NCI-H2196 treated with DMSO at 0.1 percent for 48 hours (cell line): ENCODE data around the gene RAX2.
A peak's percentile ranks its signal among the peaks of the same experiment; 100 is the strongest.

Source experiments
- DNase-seq: peaks from one replicate; lab custom pipeline; 2025; ENCODE audit not compliant: unreplicated experiment; lab: John Stamatoyannopoulos, UW

The RAX2 gene

DNA sequence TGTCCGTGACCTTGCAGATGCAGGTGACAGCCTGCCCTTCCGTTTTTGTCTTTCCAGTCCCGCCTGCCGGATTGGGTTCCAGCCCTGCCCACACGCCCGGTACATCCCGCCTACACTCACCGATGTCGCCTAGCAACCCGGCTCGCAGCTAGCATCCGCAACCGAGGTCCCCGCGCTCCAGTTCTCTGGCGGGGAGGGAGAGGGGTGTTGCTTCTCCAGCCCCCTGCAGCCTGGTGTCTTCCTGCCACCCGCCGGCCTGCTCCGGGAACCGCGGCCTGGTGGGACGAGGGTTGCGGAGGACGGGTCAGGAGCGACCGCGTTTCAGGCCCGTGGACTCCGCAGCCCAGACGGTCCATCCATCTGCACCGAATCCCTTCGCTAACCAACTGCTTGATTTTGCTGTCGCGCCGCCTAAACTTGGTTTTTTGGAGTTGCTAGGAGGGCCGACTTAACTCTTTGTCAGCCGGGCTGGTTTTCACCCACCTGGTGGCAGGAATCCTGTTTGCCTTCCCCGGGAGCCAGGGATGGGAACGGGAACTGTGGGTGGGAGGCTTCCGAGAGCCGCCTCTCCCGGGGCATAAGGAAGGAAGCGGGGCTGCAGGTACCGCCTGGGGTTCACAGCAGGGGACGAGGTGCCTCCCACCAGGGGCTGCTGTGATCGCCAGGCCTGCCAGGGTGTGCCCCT, 29.5 kb upstream of the RAX2 start:
- DNase-seq: peak; percentile 66

GRCh38 chr19:3800996-3801395, 29.0 kb upstream of the RAX2 start:
- no peak for DNase-seq

DNA sequence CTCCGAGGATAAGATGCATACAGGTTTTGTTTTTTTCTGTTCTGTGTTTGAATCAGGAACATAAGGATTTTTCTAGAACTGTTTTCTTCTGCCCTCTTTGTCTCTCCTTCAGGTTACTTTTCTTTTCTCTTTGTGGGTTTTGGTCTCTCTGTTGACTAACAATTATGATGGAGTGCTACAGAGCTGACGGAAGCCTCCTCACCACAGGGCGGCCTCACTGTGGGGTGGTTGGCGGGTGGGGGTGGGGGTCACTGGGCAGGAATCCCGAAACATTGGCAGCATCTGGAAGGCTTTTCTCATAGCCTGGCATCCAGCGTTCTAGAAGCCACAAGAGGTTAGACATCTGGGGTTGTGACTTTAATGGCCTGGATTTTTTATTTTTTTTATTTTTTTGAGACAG, 26.1 kb upstream of the RAX2 start:
- DNase-seq: no peak

GRCh38 chr19:3796358-3796757, 24.3 kb upstream of the RAX2 start:
- DNase-seq: no peak

GRCh38 chr19:3793799-3794198, 21.8 kb upstream of the RAX2 start:
- DNase-seq: no peak

DNA sequence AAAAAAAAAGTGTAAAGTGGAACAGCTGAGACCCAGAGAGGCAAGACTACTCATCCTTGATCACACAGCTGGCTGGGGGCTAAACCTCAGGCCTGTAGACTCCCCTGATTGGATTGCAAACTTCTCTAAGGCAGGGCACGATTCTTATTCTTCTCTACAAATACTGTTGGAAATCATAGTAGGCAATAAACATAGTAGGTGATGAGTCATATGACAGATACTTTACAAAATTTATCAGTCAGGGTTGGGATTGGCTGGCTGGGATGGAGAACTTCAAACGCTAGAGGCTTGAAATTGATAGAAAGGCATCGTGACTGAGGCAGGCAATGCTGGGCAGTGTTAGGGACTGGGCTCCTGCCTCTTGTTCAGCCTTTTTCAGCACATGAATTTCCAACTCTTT, 20.1 kb upstream of the RAX2 start:
- DNase-seq: no peak

DNA sequence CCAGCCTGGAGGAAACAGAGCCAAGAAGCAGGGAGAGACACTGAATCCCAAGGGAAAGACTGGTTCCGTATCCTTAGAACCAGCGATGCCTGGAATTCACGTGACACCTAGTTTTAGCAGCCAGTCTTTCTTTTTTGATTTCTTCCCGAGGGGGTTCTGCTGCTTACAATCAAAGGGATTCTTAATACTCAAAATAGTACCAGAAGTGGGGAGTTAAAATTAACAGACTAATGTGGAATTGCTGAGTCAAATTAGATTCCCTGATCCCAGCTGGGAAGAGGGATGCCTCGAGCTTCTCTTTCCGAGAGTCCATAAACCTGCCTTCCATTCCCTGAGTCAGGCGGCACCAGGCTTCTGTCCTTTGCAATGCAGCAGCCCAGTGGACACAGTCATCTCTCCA, 18.9 kb upstream of the RAX2 start:
- DNase-seq: no peak

DNA sequence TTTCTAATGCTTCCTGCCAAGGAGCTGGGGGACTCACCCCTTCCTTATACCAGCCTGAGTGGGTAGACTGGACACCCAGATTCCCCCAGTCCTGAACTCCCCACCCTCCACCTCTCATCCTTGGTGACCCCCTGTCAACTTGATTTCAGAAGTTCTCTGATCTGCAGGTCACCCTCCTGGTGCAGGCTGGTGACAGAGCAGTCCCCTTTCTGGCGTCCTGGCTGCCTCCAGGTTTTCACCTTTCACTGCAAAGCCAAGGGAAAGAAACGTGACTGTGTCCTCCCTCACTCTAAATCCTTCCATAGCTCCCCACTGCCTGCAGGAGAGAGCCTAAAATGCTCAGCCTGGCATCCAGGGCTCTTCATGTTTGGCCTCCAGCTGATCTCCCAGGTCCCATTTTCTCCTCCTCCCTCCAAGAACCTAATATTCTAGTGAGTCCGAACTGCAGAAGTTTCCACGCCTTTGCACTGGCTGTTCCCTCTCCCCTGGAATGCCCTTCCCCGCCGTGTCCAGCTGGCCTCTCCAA, 18.2 kb upstream of the RAX2 start:
- no peak for DNase-seq

DNA sequence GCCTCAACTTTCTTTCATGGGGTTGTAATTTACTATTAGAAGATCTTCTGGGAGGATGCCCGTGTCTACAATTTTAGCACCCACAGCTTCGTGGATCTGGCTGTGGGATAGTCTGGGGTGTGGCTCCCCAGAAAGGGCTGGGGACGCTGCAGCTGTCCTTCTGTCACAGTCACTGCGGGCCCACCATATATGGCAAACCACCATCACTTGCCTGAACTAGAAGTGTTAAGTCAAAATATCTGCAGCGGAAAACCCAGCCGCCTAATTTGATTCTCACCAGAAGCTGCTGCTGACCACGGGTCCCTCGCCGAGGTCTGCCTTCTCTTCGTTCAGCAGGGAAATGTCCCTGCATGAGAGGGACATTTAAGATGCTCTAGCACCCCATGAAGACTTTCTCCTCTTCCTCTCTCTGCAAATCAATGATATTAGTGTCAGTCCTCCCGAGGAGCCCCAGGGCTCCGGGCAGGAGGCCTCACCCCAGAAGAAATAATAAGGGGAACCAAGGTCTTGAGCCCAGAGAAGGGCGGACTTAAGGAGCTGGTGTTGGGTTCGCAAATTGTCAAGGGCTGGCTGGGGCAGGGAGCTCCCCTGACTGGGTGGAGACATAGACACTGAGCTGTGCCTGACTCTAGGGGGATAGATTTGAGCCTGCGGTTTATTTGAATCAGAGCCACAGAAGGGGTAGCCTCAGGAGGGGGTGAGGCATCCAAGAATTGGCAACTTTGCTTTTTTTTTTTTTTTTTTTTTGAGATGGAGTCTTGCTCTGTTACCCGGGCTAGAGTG, 17.2 kb upstream of the RAX2 start:
- no peak for DNase-seq

DNA sequence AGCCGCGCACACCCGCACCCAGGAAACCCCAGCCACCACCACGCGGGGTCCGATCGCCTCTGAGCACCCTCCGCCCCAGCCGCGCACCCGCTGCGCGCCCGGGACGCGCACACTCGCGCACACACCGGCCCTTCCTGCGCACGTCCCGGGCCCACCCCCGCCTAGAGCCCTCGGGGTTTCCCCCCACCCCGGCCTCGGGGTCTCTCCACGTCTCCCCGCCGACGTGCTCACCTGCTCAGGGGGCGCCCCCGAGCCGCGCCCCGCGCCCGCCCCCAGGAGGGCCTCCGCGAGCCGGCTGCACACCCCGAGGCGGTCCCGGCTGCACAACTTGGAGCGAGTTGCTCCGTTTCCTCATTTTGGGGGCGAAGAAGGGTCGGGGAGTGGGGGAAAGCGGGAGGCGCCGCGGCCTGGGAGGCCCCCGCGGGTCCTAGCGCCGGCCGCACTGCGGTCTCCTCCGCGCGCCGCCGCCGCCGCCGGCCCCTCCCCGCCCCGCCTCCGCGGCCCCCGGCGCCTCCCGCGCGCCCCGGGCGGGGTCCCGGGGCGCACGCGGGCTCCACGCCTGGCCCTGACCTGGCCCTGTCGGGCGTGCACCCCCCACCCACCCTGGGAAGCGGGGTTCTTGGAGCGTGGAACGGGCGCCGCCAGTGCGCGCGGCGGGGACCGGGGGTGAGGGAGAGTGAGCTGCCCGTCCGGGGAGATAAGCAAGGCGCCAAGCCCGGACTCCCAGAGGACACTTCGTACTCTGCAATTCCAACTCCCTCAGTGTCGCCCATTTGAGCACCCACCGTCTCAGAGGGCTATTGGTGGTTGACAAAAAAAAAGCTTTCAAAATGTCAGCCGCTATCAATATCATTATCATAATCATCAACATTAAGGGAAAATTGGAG, 14.2 kb upstream of the RAX2 start, which contains the start of gene MATK:
MATK (minus strand) TSS at position 444 of the 887 bp plus-strand sequence. CDS start 1,246 bp downstream, outside the sequence.
- DNase-seq: no peak

DNA sequence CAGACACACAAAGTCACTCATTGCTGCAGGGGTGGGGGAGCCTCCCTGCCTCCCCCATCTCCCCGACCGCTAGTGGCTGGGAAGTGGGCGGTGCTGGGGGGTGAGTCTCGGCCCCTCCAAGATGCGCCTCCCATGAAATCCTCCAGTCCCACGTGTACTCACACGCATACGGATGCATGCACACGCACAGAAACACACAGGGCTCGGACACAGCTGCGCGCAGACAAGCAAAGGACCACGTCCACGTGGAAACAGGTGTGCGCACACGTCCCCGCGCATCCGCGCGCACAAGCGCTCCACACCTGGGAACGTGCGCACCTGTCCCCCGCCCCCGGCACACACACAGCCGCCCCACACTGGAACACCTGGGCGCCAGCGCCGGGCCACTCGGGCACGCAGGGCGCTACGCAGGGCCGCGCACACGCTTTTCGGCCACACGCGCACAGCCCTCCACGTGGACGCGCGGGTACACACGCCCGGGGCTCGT, 13.5 kb upstream of the RAX2 start:
- no peak for DNase-seq

- DNase-seq: no peak
Measured at GRCh38 chr19:3784607-3785450, 12.8 kb upstream of the RAX2 start.

DNA sequence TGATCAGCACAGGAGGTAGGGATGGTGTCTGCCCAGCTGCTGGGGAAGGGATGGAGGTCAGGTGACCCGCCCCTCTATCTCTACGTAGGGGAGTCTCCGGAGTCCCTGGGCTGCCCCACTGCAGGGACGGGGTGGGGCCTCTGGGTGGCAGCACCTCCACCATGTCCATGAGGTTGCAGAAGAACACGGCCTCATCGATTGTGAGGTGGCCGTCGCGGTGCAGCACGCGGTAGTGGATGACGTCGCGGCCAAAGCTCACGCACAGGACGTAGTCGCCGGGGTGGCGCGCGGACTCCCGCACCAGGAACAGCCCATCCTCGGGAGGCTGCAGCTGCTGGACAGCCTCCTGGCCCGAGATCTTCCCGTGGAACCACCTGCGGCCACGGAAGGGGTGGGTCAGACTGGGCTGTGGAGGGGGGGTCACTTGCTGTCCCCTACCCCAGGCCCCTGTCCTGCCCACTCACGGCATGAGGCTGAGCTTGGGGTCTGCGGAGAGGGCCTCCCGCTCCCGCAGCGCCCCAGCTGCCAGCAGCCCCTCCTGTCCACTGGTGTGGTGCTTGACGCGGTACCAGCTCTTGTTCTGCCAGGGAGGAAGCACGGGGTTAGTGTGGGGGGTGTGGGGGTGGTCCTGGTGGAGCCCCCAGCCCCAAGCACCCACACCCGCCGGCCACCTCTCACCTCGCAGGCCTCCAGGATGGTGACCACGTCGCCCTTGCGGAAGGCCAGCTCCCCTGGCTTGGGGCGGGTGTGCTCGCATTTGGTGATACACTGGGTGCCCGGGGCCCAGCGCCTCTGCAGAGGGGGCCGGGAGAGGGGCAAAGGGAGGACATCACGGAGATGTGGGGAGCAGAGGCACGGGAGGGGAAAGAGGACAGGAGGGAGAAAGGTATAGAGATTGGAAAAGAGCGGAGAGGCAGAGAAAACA, 11.9 kb upstream of the RAX2 start:
- DNase-seq: no peak

GRCh38 chr19:3782903-3783302, 10.9 kb upstream of the RAX2 start:
- DNase-seq: no peak

GRCh38 chr19:3782330-3782729, 10.3 kb upstream of the RAX2 start:
- DNase-seq: no peak

GRCh38 chr19:3781603-3782002, 9.6 kb upstream of the RAX2 start:
- DNase-seq: no peak

DNA sequence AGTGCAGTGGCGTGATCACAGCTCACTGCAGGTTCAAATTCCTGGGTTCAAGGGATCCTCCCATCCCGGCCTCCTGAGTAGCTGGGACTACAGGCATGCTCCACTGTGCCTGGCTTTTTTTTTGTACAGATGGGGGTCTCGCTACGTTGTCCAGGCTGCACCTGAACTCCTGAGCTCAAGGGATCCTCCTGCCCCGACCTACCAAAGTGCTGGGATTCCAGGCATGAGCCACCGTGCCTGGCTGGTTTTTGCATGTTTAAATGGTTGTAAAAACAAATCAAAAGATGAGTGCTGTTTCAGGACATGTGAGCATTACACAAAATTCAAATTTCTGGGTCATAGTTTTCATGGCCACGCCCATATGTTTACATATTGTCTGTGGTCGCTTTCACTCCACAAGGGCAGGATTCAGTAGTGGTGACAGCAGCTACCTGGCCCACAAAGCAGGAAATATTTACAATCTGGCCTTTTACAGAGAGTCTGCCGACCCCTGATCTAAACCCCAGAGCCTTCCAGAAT, 8.8 kb upstream of the RAX2 start:
- no peak for DNase-seq

DNA sequence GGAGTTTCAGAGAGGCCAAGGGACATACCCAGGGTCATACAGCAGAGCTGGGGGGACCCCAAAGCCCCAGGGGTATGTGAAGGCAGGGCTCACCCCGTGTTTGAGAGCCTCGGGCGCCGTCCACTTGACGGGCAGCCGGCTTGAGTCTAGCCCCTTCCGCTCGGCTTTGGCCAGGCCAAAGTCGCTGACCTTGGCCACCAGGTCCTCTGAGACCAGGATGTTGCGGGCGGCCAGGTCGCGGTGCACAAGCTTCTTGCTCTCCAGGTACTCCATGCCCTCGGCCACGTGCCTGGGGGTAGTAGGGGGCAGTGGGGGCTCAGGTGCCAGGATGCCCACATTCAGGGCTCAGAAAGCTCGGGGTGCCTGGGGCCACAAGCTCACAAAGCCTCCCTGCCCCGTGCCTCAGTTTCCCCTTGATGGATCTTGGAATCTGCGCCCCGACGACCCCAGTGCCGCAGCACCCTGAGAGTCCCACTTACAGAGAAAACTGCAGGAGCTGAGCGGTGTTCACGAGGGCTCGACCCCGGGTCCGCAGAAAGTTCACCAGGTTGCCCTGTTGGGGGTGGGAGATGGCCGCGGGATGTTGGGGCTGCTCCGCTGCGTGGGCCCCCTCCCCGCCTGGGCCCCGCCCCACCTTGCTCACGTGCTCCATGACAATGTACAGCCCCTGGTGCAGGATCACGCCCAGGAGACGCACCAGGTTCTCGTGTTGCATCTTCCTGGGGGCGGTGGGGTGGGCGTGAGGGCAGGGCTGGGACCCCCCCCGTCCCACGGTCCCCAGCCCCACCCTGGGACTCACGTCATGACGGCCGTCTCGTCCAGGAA, 7.1 kb upstream of the RAX2 start:
- DNase-seq: no peak
